Daoy (cell line): ENCODE data around the gene PKD1. TPM values are rescaled to one million over a fixed set of nuclear protein-coding genes. Genes with fewer than 3 reads are reported as not detected.

Experiments
- DNase-seq: peaks from one replicate; pipeline ENCODE4 v3.0.0-alpha.2; 2015; ENCODE audit warnings: low read depth
- total RNA-seq: library from RNA; depleted of rRNA; stranded (reverse); fragments of >200 nt; shearing (Covaris generic); gene quantifications from 2 replicates; pipeline ENCODE4 v1.2.3, GENCODE V29; 2014; rRNA removed

The PKD1 gene
- total RNA-seq, 1 experiment from 2014 or later: 46.5 TPM

GRCh38 chr16:2048116-2048543, 87.6 kb downstream of the PKD1 start:
- DNase-seq: no peak

- peak; percentile 96 for DNase-seq
These were observed 88.2 kb downstream of the PKD1 start, which contains the start of the genes NTHL1 and TSC2 for GRCh38 chr16:2047330-2048115. Gene NTHL1, minus strand, starts transcription at chr16:2047834. Its CDS starts 11 bp downstream, at chr16:2047823. Gene TSC2, plus strand, starts transcription at chr16:2047985. Its CDS starts 631 bp downstream, at chr16:2048616.

GRCh38 chr16:2046893-2047329, 88.8 kb downstream of the PKD1 start:
- DNase-seq: no peak

GRCh38 chr16:2045965-2046892, 89.5 kb downstream of the PKD1 start:
- DNase-seq: no peak

GRCh38 chr16:2044541-2044940, 91.2 kb downstream of the PKD1 start:
- DNase-seq: no peak

GRCh38 chr16:2043667-2044451, 91.8 kb downstream of the PKD1 start:
- DNase-seq: no peak

- no peak for DNase-seq
These were observed 92.6 kb downstream of the PKD1 start for GRCh38 chr16:2042986-2043666.

- no peak for DNase-seq
These were observed 93.3 kb downstream of the PKD1 start for GRCh38 chr16:2042171-2042985.

- DNase-seq: peak; percentile 84
These were observed 94.7 kb downstream of the PKD1 start for GRCh38 chr16:2040787-2041522.

GRCh38 chr16:2040041-2040786, 95.5 kb downstream of the PKD1 start:
- no peak for DNase-seq

- DNase-seq: peak; percentile 70
These were observed 96.2 kb downstream of the PKD1 start for GRCh38 chr16:2039274-2040031.

Other genes with a start within 250 kb of the PKD1 start
- not detected in 2 replicates for gene HS3ST6, start 217.5 kb downstream of the PKD1 start, total RNA-seq
- gene MSRB1, start 192.7 kb downstream of the PKD1 start, total RNA-seq: 36.6 and 49.1 TPM in 2 replicates
- gene RPL3L, start 181.2 kb downstream of the PKD1 start, total RNA-seq: not detected in 2 replicates
- gene NDUFB10, start 176.4 kb downstream of the PKD1 start, total RNA-seq: 147 and 156 TPM in 2 replicates
- 1,645 and 2,369 TPM in 2 replicates for gene RPS2, start 171.1 kb downstream of the PKD1 start, total RNA-seq
- gene RNF151, start 169.0 kb downstream of the PKD1 start, total RNA-seq: not detected in 2 replicates
- gene TBL3, start 163.8 kb downstream of the PKD1 start, total RNA-seq: 49.5 and 49.6 TPM in 2 replicates
- gene NOXO1, start 154.4 kb downstream of the PKD1 start, total RNA-seq: not detected in 2 replicates
- gene GFER, start 151.7 kb downstream of the PKD1 start, total RNA-seq: 22.7 and 29.7 TPM in 2 replicates
- 0.29 TPM in 1 of 2 replicates, not detected in the other for gene SYNGR3, start 145.9 kb downstream of the PKD1 start, total RNA-seq
- 19.8 and 21.6 TPM in 2 replicates for gene ZNF598, start 126.1 kb downstream of the PKD1 start, total RNA-seq
- gene NPW, start 116.1 kb downstream of the PKD1 start, total RNA-seq: 0.46 and 1.5 TPM in 2 replicates
- gene NHERF2, start 109.0 kb downstream of the PKD1 start, total RNA-seq: 38.1 and 41.8 TPM in 2 replicates
- 29.3 and 39.4 TPM in 2 replicates for gene NTHL1, start 88.1 kb downstream of the PKD1 start, total RNA-seq
- 31.4 and 34.1 TPM in 2 replicates for gene TSC2, start 87.9 kb downstream of the PKD1 start, total RNA-seq
- 0.11 and 0.21 TPM in 2 replicates for gene RAB26, start 12.7 kb upstream of the PKD1 start, total RNA-seq
- gene TRAF7, start 19.9 kb upstream of the PKD1 start, total RNA-seq: 43.4 and 45.5 TPM in 2 replicates
- gene CASKIN1, start 60.7 kb upstream of the PKD1 start, total RNA-seq: 0.06 TPM in 1 of 2 replicates, not detected in the other
- gene MLST8, start 69.6 kb upstream of the PKD1 start, total RNA-seq: 12.1 and 19.3 TPM in 2 replicates
- gene BRICD5, start 75.0 kb upstream of the PKD1 start, total RNA-seq: 0.68 and 1.9 TPM in 2 replicates
- gene PGP, start 78.9 kb upstream of the PKD1 start, total RNA-seq: 16.9 and 21.8 TPM in 2 replicates
- gene E4F1, start 87.7 kb upstream of the PKD1 start, total RNA-seq: 20.5 and 20.8 TPM in 2 replicates
- 0.89 and 1.0 TPM in 2 replicates for gene DNASE1L2, start 100.5 kb upstream of the PKD1 start, total RNA-seq
- gene ECI1, start 115.7 kb upstream of the PKD1 start, total RNA-seq: 22.6 and 41.1 TPM in 2 replicates
- 147 and 161 TPM in 2 replicates for gene RNPS1, start 132.2 kb upstream of the PKD1 start, total RNA-seq
- 5.5 and 5.9 TPM in 2 replicates for gene ABCA3, start 204.8 kb upstream of the PKD1 start, total RNA-seq